Adrenal gland (tissue), 5 donors: Measurements from ENCODE around the gene TFE3.

Experiments used
- CTCF ChIP-seq, 6 experiments: fragments of 450-650 bp in 4 of 6; fragments of 200-600 bp in 2 of 6; sonication (generic) in 1 of 6; IDR thresholded peaks; 1 replicate in 5 of 6; 2 replicates in 1 of 6; pipeline versions ENCODE4 v1.5.1 to v1.8.0; 2016 to 2021; ENCODE audit warnings: antibody characterized with exemption in 6 of 6, mild to moderate bottlenecking in 2 of 6, moderate library complexity in 1 of 6
- POLR2A ChIP-seq, 2 donors: fragments of 450-650 bp; IDR thresholded peaks; one replicate each; pipeline ENCODE4 v1.6.1; 2017; ENCODE audit warnings: antibody characterized with exemption in 2 of 2, mild to moderate bottlenecking in 2 of 2, moderate library complexity in 1 of 2
- donor health status: DM: no; HTN: no; CAD: no.

DNA sequence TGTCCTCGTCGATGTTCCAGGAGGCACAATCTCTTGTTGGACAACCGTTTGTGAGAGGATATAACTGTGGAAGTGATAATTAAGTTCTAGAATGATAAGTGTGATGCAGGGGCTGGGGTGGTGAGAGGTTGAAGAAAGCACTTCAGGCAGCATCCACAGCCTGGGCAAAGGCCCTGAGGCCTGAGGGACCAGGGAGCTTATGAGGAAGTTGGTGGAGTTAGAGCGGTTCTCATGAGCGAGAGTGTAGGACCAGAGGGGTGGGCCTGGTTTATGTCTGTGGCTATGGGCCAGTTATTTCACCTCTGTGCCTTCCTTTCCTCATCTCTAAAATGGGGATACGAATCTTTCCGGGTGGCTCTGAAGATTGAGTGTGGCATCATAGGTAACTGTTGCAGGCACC lies 18.3 kb upstream of the TFE3 start:
- TF ChIP-seq CTCF (IDR thresholded peaks at IDR 0.05) (no peak), POLR2A (IDR thresholded peaks at IDR 0.05) (no peak)
